CD14-positive monocyte (primary cell): ENCODE measurements around the gene CHST6. TPM values are rescaled to one million over a fixed set of nuclear protein-coding genes. Genes with fewer than 3 reads are reported as not detected.

Experiments
- DNase-seq, 3 donors: peaks; one replicate each; pipeline ENCODE4 v3.0.0-alpha.2; 2011 to 2022
- H2AFZ ChIP-seq: 2 replicates; pipeline ENCODE4 v1.6.0; 2012; ENCODE audit warnings: mild to moderate bottlenecking, low read depth, low read length, inconsistent platforms; ENCODE audit not compliant: insufficient read depth, poor library complexity, severe bottlenecking
- H3K27ac ChIP-seq, 2 donors: 1 replicate in 1 of 2; 2 replicates in 1 of 2; pipeline ENCODE4 v1.5.1; 2012 to 2013; ENCODE audit warnings: low read length in 2 of 2, control low read depth in 1 of 2, inconsistent platforms in 1 of 2, low read depth in 1 of 2, mild to moderate bottlenecking in 1 of 2
- H3K27me3 ChIP-seq, 2 donors: one replicate each; pipeline versions ENCODE4 v1.6.0 to v1.6.1; 2011 to 2013; ENCODE audit warnings: low read length in 2 of 2; ENCODE audit not compliant: control insufficient read depth in 2 of 2, insufficient read depth in 2 of 2
- H3K36me3 ChIP-seq, 2 donors: replicated peaks in 1 of 2; 1 replicate in 1 of 2; 2 replicates in 1 of 2; pipeline versions ENCODE4 v1.5.1 to v1.6.1; 2012 to 2013; ENCODE audit warnings: low read length in 2 of 2, control low read depth in 1 of 2, inconsistent platforms in 1 of 2, mild to moderate bottlenecking in 1 of 2; ENCODE audit not compliant: insufficient read depth in 2 of 2, control insufficient read depth in 1 of 2
- H3K4me1 ChIP-seq, 2 donors: 1 replicate in 1 of 2; 2 replicates in 1 of 2; pipeline versions ENCODE4 v1.5.1 to v1.6.1; 2012 to 2013; ENCODE audit warnings: low read length in 2 of 2, control low read depth in 1 of 2, inconsistent platforms in 1 of 2, mild to moderate bottlenecking in 1 of 2, moderate library complexity in 1 of 2; ENCODE audit not compliant: insufficient read depth in 2 of 2, control insufficient read depth in 1 of 2
- H3K4me2 ChIP-seq: replicated peaks from 2 replicates; pipeline ENCODE3; 2012; ENCODE audit warnings: low read length, moderate library complexity, mild to moderate bottlenecking; ENCODE audit not compliant: poor library complexity, severe bottlenecking; ENCODE audit errors: extremely low read depth
- H3K4me3 ChIP-seq, 3 experiments: fragments of 200-600 bp in 1 of 3; sonication (generic) in 1 of 3; replicated peaks in 1 of 3; 1 replicate in 2 of 3; 2 replicates in 1 of 3; pipeline ENCODE4 v1.5.1; 2011 to 2013; ENCODE audit warnings: low read length in 3 of 3, mild to moderate bottlenecking in 3 of 3, control low read depth in 2 of 3, low read depth in 2 of 3, inconsistent platforms in 1 of 3, moderate library complexity in 1 of 3
- H3K79me2 ChIP-seq: 2 replicates; pipeline ENCODE4 v1.6.0; 2012; ENCODE audit warnings: mild to moderate bottlenecking, control low read depth, inconsistent platforms, low read length, moderate library complexity; ENCODE audit not compliant: insufficient read depth
- H3K9ac ChIP-seq: 2 replicates; pipeline ENCODE4 v1.6.0; 2017; ENCODE audit warnings: low read length, mild to moderate bottlenecking; ENCODE audit not compliant: insufficient read depth, poor library complexity, severe bottlenecking
- H3K9me3 ChIP-seq, 2 donors: replicated peaks in 1 of 2; 1 replicate in 1 of 2; 2 replicates in 1 of 2; pipeline versions ENCODE4 v1.5.1 to v1.6.1; 2012 to 2013; ENCODE audit warnings: low read length in 2 of 2, control low read depth in 1 of 2; ENCODE audit not compliant: control insufficient read depth in 1 of 2, insufficient read depth in 1 of 2
- H4K20me1 ChIP-seq: 2 replicates; pipeline ENCODE4 v1.6.0; 2012; ENCODE audit warnings: mild to moderate bottlenecking, low read length, control low read depth, moderate library complexity; ENCODE audit not compliant: insufficient read depth
- H3K27ac Mint-ChIP-seq, 7 donors: one replicate each; pipeline ENCODE4 v1.8.0; 2020; ENCODE audit warnings: mild to moderate bottlenecking in 7 of 7, mixed read lengths in 7 of 7, moderate library complexity in 6 of 7, inconsistent platforms in 2 of 7
- H3K27me3 Mint-ChIP-seq, 3 donors: one replicate each; pipeline ENCODE4 v1.8.0; 2021 to 2022; ENCODE audit warnings: low read depth in 3 of 3, mild to moderate bottlenecking in 3 of 3, mixed read lengths in 3 of 3, moderate library complexity in 3 of 3, inconsistent platforms in 1 of 3
- H3K36me3 Mint-ChIP-seq, 2 donors: one replicate each; pipeline ENCODE4 v1.8.0; 2020; ENCODE audit warnings: mixed read lengths in 2 of 2, inconsistent platforms in 1 of 2, mild to moderate bottlenecking in 1 of 2
- H3K4me1 Mint-ChIP-seq: one replicate; pipeline ENCODE4 v1.8.0; 2020; ENCODE audit warnings: mild to moderate bottlenecking, mixed read lengths
- H3K4me3 Mint-ChIP-seq, 2 donors: one replicate each; pipeline ENCODE4 v1.8.0; 2020; ENCODE audit warnings: mild to moderate bottlenecking in 2 of 2, mixed read lengths in 2 of 2, moderate library complexity in 1 of 2
- H3K9me3 Mint-ChIP-seq, 7 donors: one replicate each; pipeline ENCODE4 v1.8.0; 2020 to 2022; ENCODE audit warnings: mixed read lengths in 7 of 7, mild to moderate bottlenecking in 6 of 7, moderate library complexity in 6 of 7, inconsistent platforms in 2 of 7
- CTCF ChIP-seq: fragments of 200-600 bp; IDR thresholded peaks from one replicate; pipeline ENCODE4 v1.8.0; 2022; ENCODE audit warnings: antibody characterized with exemption, mild to moderate bottlenecking
- WGBS: methylation state at CpG from one replicate; pipeline ENCODE4 v1.1.5; 2013; ENCODE audit warnings: missing lambda C conversion rate; ENCODE audit not compliant: insufficient coverage; 5-methylcytosine and 5-hydroxymethylcytosine counted together
- intact Hi-C, 2 donors: fragments of 100-400 bp; cut with micrococcal nuclease; formaldehyde crosslinking; loops; one replicate each; pipeline versions ENCODE4 v1.15.0 to v1.15.1; 2023
- polyA plus RNA-seq, 3 donors: library from polyadenylated mRNA; depleted of rRNA in 1 of 3; unstranded in 2 of 3; stranded (reverse) in 1 of 3; fragments of 300-500 nt in 2 of 3; fragments of >200 nt in 1 of 3; fragmentation: Illumina TruSeq in 2 of 3; gene quantifications; 1 replicate in 2 of 3; 2 replicates in 1 of 3; pipeline ENCODE4 v1.2.3, GENCODE V29; 2012 to 2021

Gene CHST6
- polyA plus RNA-seq, 3 donors, result 0.03 TPM; not detected in 2

- no peak overlapping the region for H3K4me2 ChIP-seq
- H3K79me2 ChIP-seq, result peaks cover 97% of the 10 kb centered on the region
- no peak overlapping the region for H3K4me3 Mint-ChIP-seq
- WGBS, result 97% methylated on average over 4 of the region's 5 CpGs
- H3K27me3 ChIP-seq, result no peaks in the 10 kb centered on the region
- no peaks in the 10 kb centered on the region for H3K9me3 Mint-ChIP-seq
- no peak for TF ChIP-seq CTCF
- DNase-seq, result no peak
- H3K9ac ChIP-seq, result no peak overlapping the region
- H4K20me1 ChIP-seq, result peaks cover 95% of the 10 kb centered on the region
- H3K27ac Mint-ChIP-seq, result peak overlapping the region in 1 of 7 donors; percentile 76
- H3K4me1 Mint-ChIP-seq, result peaks cover 6% of the 10 kb centered on the region
- peaks cover 12 to 20% of the 10 kb centered on the region in 2 donors for H3K36me3 ChIP-seq
- H3K27me3 Mint-ChIP-seq, result no peaks in the 10 kb centered on the region
- no peaks in the 10 kb centered on the region for H3K4me1 ChIP-seq
- no peak overlapping the region for H2AFZ ChIP-seq
- H3K27ac ChIP-seq, result no peak overlapping the region
- H3K9me3 ChIP-seq, result no peaks in the 10 kb centered on the region
- H3K36me3 Mint-ChIP-seq, result peaks cover 20 to 31% of the 10 kb centered on the region in 2 donors
- intact Hi-C loops, result no loop called here
- H3K4me3 ChIP-seq, result no peak overlapping the region
Measured at GRCh38 chr16:75455677-75456076, 39.6 kb downstream of the CHST6 start.

- Histone ChIP-seq H3K79me2 (peaks cover 73% of the 10 kb centered on the region), H3K4me3 (no peak overlapping the region), H2AFZ (no peak overlapping the region), H3K4me1 (no peaks in the 10 kb centered on the region), H3K4me2 (no peak overlapping the region), H3K27me3 (no peaks in the 10 kb centered on the region), H3K27ac (no peak overlapping the region), H3K36me3 (peaks cover 19 to 35% of the 10 kb centered on the region in 2 donors), H4K20me1 (peaks cover 82% of the 10 kb centered on the region), H3K9me3 (no peaks in the 10 kb centered on the region), H3K9ac (no peak overlapping the region)
- peak overlapping the region in 1 of 7 donors; percentile 11 for H3K27ac Mint-ChIP-seq
- H3K9me3 Mint-ChIP-seq, result no peaks in the 10 kb centered on the region
- DNase-seq, result no peak
- peaks cover 30 to 45% of the 10 kb centered on the region in 2 donors for H3K36me3 Mint-ChIP-seq
- 97% methylated on average over 12 of the region's 12 CpGs for WGBS
- no peaks in the 10 kb centered on the region for H3K4me1 Mint-ChIP-seq
- TF ChIP-seq CTCF, result no peak
- H3K4me3 Mint-ChIP-seq, result no peak overlapping the region
- H3K27me3 Mint-ChIP-seq, result no peaks in the 10 kb centered on the region
- intact Hi-C loops, result no loop called here
Measured at GRCh38 chr16:75452464-75453190, 42.6 kb downstream of the CHST6 start.
